Upper lobe of right lung (tissue), 1 donor: Measurements from ENCODE around the gene WSCD1. TPM values are rescaled to one million over a fixed set of nuclear protein-coding genes. Genes with fewer than 3 reads are reported as not detected.

Experiments
- ATAC-seq: fragments of 200-7000 bp; cut with Tn5 transposase; one replicate; pipeline ENCODE4 v1.9.1; 2020; ENCODE audit warnings: mild to moderate bottlenecking, moderate library complexity
- DNase-seq: peaks from one replicate; pipeline ENCODE4 v3.0.0-alpha.2; 2020
- H3K27ac ChIP-seq: fragments of 200-600 bp; one replicate; pipeline ENCODE4 v1.8.0; 2022
- H3K27me3 ChIP-seq: fragments of 200-600 bp; one replicate; pipeline ENCODE4 v1.8.0; 2022; ENCODE audit warnings: mild to moderate bottlenecking
- H3K36me3 ChIP-seq: fragments of 200-600 bp; one replicate; pipeline ENCODE4 v1.8.0; 2022
- H3K4me1 ChIP-seq: fragments of 200-600 bp; one replicate; pipeline ENCODE4 v1.8.0; 2022
- H3K4me3 ChIP-seq: fragments of 200-600 bp; one replicate; pipeline ENCODE4 v1.8.0; 2022; ENCODE audit warnings: mild to moderate bottlenecking
- H3K9me3 ChIP-seq: fragments of 200-600 bp; one replicate; pipeline ENCODE4 v1.8.0; 2022
- CTCF ChIP-seq: fragments of 200-600 bp; IDR thresholded peaks from one replicate; pipeline ENCODE4 v1.8.0; 2022; ENCODE audit warnings: antibody characterized with exemption
- intact Hi-C: fragments of 100-400 bp; cut with DNase I; formaldehyde crosslinking; loops from one replicate; pipeline ENCODE4 v1.11.0; 2022
- total RNA-seq: library from RNA; stranded (reverse); fragmentation: NEBNext Ultra II Directional; extraction: Animal tissue kit (Norgen Biotek cat#: 25700); gene quantifications from one replicate; pipeline ENCODE4 v1.2.1, GENCODE V29; 2021
- donor health status: DM: no; HTN: yes; CAD: no; lungs with severe emphysema.

Gene WSCD1
- total RNA-seq, 1 donor from 2014 or later, result 7.7 TPM

GRCh38 chr17:6048486-6048885, 21.7 kb upstream of the WSCD1 start:
- Histone ChIP-seq H3K36me3 (no peaks in the 10 kb centered on the region), H3K27me3 (no peaks in the 10 kb centered on the region), H3K27ac (no peak overlapping the region), H3K4me1 (no peaks in the 10 kb centered on the region), H3K9me3 (no peaks in the 10 kb centered on the region), H3K4me3 (no peak overlapping the region)
- intact Hi-C loops, result no loop called here
- DNase-seq (no peak), ATAC-seq (no peak)
- no peak for TF ChIP-seq CTCF

- no peak for TF ChIP-seq CTCF
- Histone ChIP-seq H3K27me3 (no peaks in the 10 kb centered on the region), H3K9me3 (no peaks in the 10 kb centered on the region), H3K36me3 (no peaks in the 10 kb centered on the region), H3K4me3 (no peak overlapping the region), H3K4me1 (no peaks in the 10 kb centered on the region), H3K27ac (no peak overlapping the region)
- intact Hi-C loops, result no loop called here
- ATAC-seq (no peak), DNase-seq (no peak)
These were observed 17.3 kb upstream of the WSCD1 start for GRCh38 chr17:6052926-6053325.

GRCh38 chr17:6054372-6054771, 15.8 kb upstream of the WSCD1 start:
- H3K27ac ChIP-seq, result no peak overlapping the region
- DNase-seq (no peak), ATAC-seq (no peak)
- no peaks in the 10 kb centered on the region for H3K36me3 ChIP-seq
- no peak for TF ChIP-seq CTCF
- no peaks in the 10 kb centered on the region for H3K4me1 ChIP-seq
- H3K27me3 ChIP-seq, result peaks cover under 1% of the 10 kb centered on the region
- no peak overlapping the region for H3K4me3 ChIP-seq
- no peaks in the 10 kb centered on the region for H3K9me3 ChIP-seq
- intact Hi-C loops, result no loop called here

- no peaks in the 10 kb centered on the region for H3K9me3 ChIP-seq
- H3K4me1 ChIP-seq, result no peaks in the 10 kb centered on the region
- intact Hi-C loops, result no loop called here
- H3K27me3 ChIP-seq, result peaks cover 3% of the 10 kb centered on the region
- H3K4me3 ChIP-seq, result no peak overlapping the region
- DNase-seq (no peak), ATAC-seq (no peak)
- H3K27ac ChIP-seq, result no peak overlapping the region
- H3K36me3 ChIP-seq, result no peaks in the 10 kb centered on the region
- TF ChIP-seq CTCF, result no peak
These were observed 14.1 kb upstream of the WSCD1 start for GRCh38 chr17:6056104-6056503.

GRCh38 chr17:6057562-6057961, 12.6 kb upstream of the WSCD1 start:
- Histone ChIP-seq H3K27ac (no peak overlapping the region), H3K9me3 (no peaks in the 10 kb centered on the region), H3K4me1 (no peaks in the 10 kb centered on the region), H3K36me3 (no peaks in the 10 kb centered on the region), H3K4me3 (no peak overlapping the region), H3K27me3 (peaks cover 5% of the 10 kb centered on the region)
- DNase-seq, result no peak
- intact Hi-C loops, result no loop called here
- TF ChIP-seq CTCF, result no peak
- no peak for ATAC-seq

- ATAC-seq (no peak), DNase-seq (no peak)
- H3K4me1 ChIP-seq, result no peaks in the 10 kb centered on the region
- H3K27me3 ChIP-seq, result peaks cover 22% of the 10 kb centered on the region
- no peaks in the 10 kb centered on the region for H3K9me3 ChIP-seq
- TF ChIP-seq CTCF, result no peak
- no peaks in the 10 kb centered on the region for H3K36me3 ChIP-seq
- no peak overlapping the region for H3K4me3 ChIP-seq
- no peak overlapping the region for H3K27ac ChIP-seq
- intact Hi-C loops, result no loop called here
These were observed 10.8 kb upstream of the WSCD1 start for GRCh38 chr17:6059406-6059805.
